GM12892 (cell line): Measurements from ENCODE around the gene FRA10AC1. TPM values are rescaled to one million over a fixed set of nuclear protein-coding genes. Genes with fewer than 3 reads are reported as not detected.

ENCODE experiments used
- DNase-seq: peaks from one replicate; pipeline ENCODE4 v3.0.0; 2011; ENCODE audit not compliant: insufficient read length
- FAIRE-seq: peaks from 2 replicates; lab custom pipeline; 2011; peaks lifted over from hg19 to GRCh38; lab: Jason Lieb, UNC
- POLR2A ChIP-seq: IDR thresholded peaks from 2 replicates; pipeline ENCODE4 v1.6.1; 2011; ENCODE audit warnings: low read depth, low read length, control low read depth
- POLR2AphosphoS5 ChIP-seq: IDR thresholded peaks from 2 replicates; pipeline ENCODE4 v1.6.1; 2011; ENCODE audit warnings: low read depth, low read length, control low read depth
- TAF1 ChIP-seq: IDR thresholded peaks from 2 replicates; pipeline ENCODE4 v1.6.1; 2011; ENCODE audit warnings: low read depth, mild to moderate bottlenecking, control low read depth, low read length, borderline replicate concordance
- polyA plus RNA-seq: library from polyadenylated mRNA; unstranded; fragments of >200 nt; gene quantifications from one replicate; pipeline ENCODE4 v1.2.1, GENCODE V29; 2012; ENCODE audit warnings: missing spikeins, inconsistent platforms; ENCODE audit not compliant: missing spikeins

FRA10AC1 gene
- 15.6 TPM for polyA plus RNA-seq

GRCh38 chr10:93702210-93703001 lies at the start of gene FRA10AC1:
TSS of gene FRA10AC1 (minus strand) at chr10:93702592. CDS start at chr10:93700106, 2,486 bp downstream.
- DNase-seq (peak; percentile 43), FAIRE-seq (peak; percentile 98)
- TF ChIP-seq TAF1 (peak; percentile 88), POLR2A (peak; percentile 82), POLR2AphosphoS5 (peak; percentile 80)

- DNase-seq = no peak
- TF ChIP-seq POLR2AphosphoS5 (no peak), POLR2A (no peak), TAF1 (no peak)
- FAIRE-seq = no peak
Observed at GRCh38 chr10:93751832-93752231, 49.4 kb upstream of the FRA10AC1 start.

GRCh38 chr10:93751124-93751523 lies 48.7 kb upstream of the FRA10AC1 start:
- TF ChIP-seq POLR2AphosphoS5 = no peak
- TF ChIP-seq TAF1 = no peak
- TF ChIP-seq POLR2A = no peak
- FAIRE-seq = no peak
- no peak for DNase-seq

GRCh38 chr10:93749218-93749799 lies 46.9 kb upstream of the FRA10AC1 start:
- FAIRE-seq (no peak), DNase-seq (no peak)
- no peak for TF ChIP-seq POLR2A
- TF ChIP-seq POLR2AphosphoS5 = no peak
- no peak for TF ChIP-seq TAF1

- TF ChIP-seq POLR2A = no peak
- no peak for TF ChIP-seq TAF1
- TF ChIP-seq POLR2AphosphoS5 = no peak
- FAIRE-seq (peak; percentile 62), DNase-seq (no peak)
Observed at GRCh38 chr10:93746844-93747284, 44.5 kb upstream of the FRA10AC1 start.

- FAIRE-seq (no peak), DNase-seq (no peak)
- TF ChIP-seq TAF1 = no peak
- no peak for TF ChIP-seq POLR2A
- no peak for TF ChIP-seq POLR2AphosphoS5
Observed at GRCh38 chr10:93745408-93746065, 43.1 kb upstream of the FRA10AC1 start.

- FAIRE-seq (peak; percentile 75), DNase-seq (no peak)
- TF ChIP-seq POLR2AphosphoS5 (no peak), POLR2A (no peak), TAF1 (no peak)
Observed at GRCh38 chr10:93742633-93743349, 40.4 kb upstream of the FRA10AC1 start.

GRCh38 chr10:93741367-93741766 lies 39.0 kb upstream of the FRA10AC1 start:
- TF ChIP-seq TAF1 (no peak), POLR2A (no peak), POLR2AphosphoS5 (no peak)
- no peak for DNase-seq
- FAIRE-seq = no peak

- FAIRE-seq (no peak), DNase-seq (no peak)
- TF ChIP-seq TAF1 (no peak), POLR2A (no peak), POLR2AphosphoS5 (no peak)
Observed at GRCh38 chr10:93726024-93726423, 23.6 kb upstream of the FRA10AC1 start.

GRCh38 chr10:93723153-93723552 lies 20.8 kb upstream of the FRA10AC1 start:
- FAIRE-seq (no peak), DNase-seq (no peak)
- TF ChIP-seq POLR2AphosphoS5 (no peak), TAF1 (no peak), POLR2A (no peak)

GRCh38 chr10:93722550-93722949 lies 20.2 kb upstream of the FRA10AC1 start:
- DNase-seq = no peak
- FAIRE-seq = no peak
- no peak for TF ChIP-seq TAF1
- TF ChIP-seq POLR2A = no peak
- TF ChIP-seq POLR2AphosphoS5 = no peak

- FAIRE-seq (no peak), DNase-seq (no peak)
- TF ChIP-seq POLR2AphosphoS5 (no peak), TAF1 (no peak), POLR2A (no peak)
Observed at GRCh38 chr10:93719901-93720300, 17.5 kb upstream of the FRA10AC1 start.
